Measurements from ENCODE around the gene GLIS1.

GLIS1 gene

DNA sequence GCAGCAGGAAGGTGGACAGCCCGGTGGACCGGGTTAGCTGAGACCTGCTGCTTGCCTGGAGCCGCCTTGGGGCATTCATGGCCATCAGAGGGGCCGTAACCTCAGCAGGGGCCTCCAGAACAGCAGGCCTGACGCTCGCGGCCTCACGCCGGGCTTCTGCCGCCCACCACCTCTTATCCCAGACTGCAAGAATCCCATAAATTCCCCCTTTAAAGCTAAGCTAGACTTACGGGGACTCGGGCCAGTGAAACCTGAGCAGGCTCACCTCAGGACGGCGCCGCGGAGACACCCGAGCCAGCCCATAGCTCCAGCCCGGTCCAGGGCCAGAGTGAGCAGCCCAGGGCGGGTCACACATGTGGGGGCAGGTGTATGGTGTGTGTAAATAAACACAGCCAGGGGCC is 132.3 kb downstream of the GLIS1 start:
- no peak for DNase-seq

DNA sequence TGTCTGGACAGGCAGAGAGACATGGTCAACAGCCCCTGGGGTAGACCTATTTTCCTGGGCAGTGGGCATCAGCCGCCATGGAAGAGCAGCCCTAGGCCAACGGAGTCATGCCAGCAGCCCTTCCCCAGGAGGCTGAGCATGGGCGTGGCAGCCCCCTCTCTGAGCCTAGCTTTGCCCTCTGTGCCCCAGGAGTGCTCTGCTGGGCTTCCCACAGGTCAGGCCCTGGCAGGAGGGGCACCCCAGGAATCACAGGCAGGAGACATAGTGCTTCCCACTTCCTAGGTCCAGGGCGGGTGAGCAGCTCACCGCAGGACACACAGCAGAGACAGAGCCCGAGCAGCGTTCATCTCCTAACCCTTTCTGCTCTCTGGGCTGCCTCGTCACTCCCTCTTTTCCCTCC is 132.8 kb downstream of the GLIS1 start:
- DNase-seq: no peak

GRCh38 chr1:53605181-53605580 is 133.8 kb downstream of the GLIS1 start:
- no peak for DNase-seq

DNA sequence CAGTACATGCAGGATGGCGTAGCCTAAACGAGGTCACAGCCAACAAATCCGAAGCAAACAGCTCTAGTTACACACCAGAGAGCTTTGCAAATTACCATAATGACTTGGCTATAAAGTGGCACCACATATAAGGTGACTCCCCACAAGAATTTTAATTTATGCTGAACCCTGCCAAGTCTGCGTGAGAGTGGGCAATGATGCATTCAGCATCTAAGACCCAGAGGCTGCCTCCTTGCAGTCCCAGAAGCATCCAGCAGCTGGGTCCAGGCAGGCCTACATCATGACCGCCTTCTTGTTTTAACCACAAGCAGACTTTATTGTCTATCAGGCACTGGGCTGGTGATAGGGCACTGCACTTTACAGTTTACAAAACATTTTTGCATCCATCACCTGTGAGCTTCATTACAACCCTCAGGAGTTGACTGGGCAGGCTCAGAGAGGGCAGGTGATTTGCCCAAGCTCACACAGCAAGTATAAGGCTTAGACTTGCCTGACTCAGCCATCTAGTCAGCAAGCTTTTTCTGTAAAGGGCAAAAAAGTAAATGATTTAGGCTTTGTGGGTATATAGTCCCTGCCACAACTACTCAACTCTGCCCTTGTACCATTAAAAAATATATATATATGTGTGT is 134.6 kb downstream of the GLIS1 start:
- peak; percentile 52 for DNase-seq

GRCh38 chr1:53603431-53603830 is 135.5 kb downstream of the GLIS1 start:
- DNase-seq: no peak

GRCh38 chr1:53601867-53602775 is 136.8 kb downstream of the GLIS1 start:
- no peak for DNase-seq

DNA sequence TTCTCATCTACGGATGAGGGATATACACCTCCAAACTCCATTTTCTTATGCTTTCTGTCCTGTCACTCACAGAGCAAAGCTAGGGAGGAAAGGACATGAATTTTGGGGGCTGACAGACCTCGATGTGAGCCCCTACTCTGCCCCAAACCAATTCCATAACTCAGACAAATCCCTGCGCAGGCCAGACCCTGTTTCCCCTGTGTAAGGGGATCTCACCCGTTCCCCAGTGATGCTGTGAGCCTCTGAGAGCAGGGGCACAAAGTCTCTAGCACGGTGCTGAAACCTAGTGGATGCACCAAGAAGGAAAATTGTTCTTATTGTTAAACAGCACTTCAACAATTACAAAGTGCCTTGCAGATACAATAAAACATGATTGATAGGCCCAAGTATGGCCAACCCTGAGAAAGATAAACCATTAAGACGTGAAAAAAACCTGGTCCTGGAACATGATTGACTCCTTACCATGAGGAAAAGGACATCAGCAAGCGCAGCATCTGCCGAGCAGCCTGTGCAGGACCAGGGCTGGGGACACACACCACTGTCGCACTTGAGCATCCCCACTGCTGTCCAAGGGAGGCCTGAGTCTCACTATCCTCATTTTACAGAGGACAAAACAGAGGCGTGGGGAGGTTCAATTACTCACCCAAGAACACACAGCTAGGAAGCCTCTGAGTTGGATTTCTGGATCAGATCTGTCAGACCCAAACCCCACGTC is 137.8 kb downstream of the GLIS1 start:
- DNase-seq: no peak

DNA sequence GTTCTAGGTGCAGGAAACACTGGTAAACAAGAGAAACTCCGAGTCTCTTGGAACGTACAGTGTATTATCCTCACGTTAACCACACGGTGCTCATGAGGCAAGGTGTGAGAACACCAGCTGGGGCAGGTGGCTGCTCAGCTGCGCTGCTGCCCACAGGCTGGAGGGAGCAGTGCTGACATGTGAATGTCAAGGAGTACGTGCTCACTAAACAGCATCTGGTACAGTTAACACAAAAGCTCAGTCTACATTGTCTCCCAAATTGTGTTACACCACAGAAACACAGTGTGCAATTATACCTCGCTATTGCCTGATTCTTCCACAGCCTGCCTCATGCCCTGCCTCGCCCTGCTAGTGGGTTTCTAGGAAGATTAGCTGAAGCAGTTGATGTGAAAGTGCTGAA is 138.4 kb downstream of the GLIS1 start:
- no peak for DNase-seq

GRCh38 chr1:53600001-53600400 is 139.0 kb downstream of the GLIS1 start:
- DNase-seq: no peak

- DNase-seq: no peak
These were observed 139.5 kb downstream of the GLIS1 start for GRCh38 chr1:53599481-53599880.

GRCh38 chr1:53598966-53599365 is 140.0 kb downstream of the GLIS1 start:
- DNase-seq: no peak

DNA sequence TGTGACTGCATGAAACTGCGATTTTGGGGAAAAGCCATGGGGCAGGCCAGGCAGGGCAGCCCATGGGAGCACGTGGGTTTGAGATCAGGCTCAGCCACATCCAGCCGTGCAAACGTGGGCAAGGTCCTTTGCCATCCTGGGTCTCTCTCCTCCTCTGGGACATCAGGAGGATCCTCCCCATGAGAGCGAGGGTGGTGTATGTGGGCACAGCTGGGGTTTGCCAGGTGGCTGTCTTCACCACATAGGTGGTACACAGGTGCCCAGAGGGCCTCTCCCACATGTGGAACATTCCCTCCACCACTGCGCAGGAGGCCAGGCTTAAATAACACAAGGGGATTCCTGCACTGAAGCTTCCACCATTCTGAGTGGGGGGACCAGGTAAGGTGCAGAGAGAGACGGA is 143.1 kb downstream of the GLIS1 start:
- DNase-seq: no peak

DNA sequence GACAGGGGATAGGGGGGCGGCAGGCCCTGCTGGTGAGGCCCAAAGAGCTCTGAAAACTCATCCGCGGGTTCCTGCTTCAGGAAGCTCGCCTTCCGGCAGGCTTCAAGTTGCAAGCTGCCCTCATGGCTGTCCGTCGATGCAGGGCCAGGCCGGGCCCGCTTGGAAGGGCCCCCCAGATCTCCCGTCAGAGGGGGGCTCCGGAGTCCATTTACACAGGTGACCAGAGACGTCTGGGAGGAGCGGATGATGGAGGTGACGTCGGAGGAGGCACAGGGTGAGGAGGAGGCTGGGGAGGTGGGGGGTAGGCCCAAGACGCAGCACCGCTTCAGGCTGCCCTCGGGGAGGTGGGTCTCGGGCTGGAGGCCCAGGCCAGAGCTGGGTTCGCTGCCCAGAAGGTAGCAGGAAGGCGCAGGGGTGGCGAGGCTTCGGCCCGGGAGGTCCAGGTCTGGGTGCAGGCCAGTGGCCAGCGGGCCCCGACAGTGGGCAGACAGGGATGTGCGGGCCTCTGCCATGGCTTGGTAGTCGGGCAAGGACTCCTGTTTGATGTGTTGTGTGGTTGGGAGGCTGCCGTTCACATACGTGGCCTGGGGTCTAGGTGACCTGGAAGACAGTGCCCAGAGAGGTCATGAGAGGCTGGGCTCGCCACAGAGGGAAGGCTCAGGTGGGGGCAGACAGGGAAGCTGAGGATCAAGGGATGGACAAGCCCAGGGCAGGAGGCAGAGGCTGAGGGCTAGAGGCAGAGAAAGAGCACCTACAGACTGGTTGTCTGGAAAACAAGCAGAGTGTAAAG is 144.4 kb downstream of the GLIS1 start:
- no peak for DNase-seq

- DNase-seq: no peak
These were observed 145.1 kb downstream of the GLIS1 start for GRCh38 chr1:53593758-53594380.

GRCh38 chr1:53592985-53593757 is 145.8 kb downstream of the GLIS1 start:
- no peak for DNase-seq

- DNase-seq: no peak
These were observed 146.4 kb downstream of the GLIS1 start for GRCh38 chr1:53592521-53592982.

DNA sequence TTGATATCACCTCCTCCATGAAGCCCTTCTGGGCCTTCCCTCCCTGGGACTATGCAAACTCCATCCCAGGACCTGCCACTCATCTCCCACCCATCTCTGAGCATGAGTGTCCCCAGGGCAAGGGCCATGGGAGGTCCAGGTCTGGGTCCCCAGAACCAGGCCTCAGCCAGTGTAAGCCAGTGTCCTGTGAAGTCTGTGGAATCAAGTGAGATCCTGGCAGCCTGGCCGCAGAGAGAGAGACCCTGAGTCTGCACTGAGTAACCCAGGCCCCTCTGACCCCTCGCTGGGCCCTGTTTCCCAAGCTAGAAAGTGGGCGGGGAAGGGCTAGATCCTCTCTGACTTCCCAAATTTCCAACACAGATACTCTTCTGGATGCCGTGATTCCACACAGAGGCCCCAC is 147.0 kb downstream of the GLIS1 start:
- DNase-seq: no peak

DNA sequence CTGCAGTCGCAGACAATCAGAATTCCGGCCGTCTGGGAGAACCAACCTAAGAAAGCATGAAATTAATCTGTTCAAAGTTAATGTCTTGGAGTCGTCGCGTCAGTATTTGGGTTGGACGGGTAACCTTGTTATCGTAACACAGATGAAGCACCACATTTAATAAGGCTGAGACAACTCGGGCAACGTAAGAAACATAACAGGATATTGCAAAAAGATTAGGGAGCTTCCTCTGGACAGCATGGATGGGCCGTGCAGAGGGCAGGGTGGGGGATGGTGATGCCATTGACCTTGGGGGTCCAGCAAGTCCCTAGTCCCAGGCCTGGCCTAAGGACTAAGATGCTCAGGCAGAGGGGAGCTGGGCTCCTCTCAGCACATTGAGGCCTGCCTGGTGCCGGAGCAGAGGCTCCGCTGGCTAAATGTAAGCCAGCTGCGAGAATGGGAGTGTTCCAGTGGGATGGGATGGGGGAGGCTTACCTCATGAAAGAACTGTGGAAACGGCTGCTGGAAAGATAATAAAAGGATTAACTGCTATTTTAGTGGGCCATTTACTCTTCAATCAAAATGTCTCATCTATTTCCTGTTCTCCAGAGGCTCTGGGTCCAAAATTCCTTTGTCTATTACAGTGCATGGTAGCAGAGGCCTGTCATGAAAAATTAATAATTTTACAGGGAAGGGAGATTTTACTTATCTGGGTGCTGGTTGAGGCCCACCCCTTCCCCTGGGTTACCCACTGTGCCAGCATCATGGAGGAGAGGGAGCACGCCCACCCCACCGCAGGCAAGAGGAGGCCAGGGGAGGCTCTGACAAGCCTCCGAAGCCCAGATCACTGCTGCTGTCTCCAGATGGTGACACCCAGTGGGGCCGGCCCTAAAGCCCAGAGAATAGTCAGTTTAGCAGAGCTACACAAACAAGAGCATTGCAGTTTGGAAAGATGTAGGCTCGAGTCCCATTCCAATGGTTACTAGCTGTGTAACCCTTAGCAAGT is 148.1 kb downstream of the GLIS1 start:
- no peak for DNase-seq

DNA sequence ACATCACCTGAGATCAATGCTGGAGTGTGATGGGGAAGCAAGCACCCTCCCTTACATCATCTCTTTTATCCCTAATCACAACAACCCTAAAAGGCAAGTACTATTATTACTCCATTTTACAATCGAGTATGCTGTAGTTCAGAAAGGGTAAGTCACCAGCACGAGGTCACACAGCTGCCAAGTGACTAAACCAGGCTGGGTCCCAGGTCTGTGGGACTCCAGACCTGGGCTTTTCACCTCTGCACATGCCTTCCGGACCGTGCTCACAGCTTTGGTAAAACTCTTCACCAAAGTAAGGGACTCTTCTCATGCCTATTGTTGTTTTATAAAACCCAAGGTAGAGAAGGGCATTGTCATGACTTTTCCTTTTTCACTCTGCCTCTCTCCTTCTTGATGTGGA is 148.9 kb downstream of the GLIS1 start:
- DNase-seq: no peak

Measured in NCI-H446 treated with DMSO at 0.1 percent for 48 hours (cell line).